Measurements from ENCODE around the gene BHLHA9.
"Not testable (repeated sequence)": the region's sequence is repeated elsewhere in the genome, so short reads cannot be mapped to it uniquely, and the experiment has no call there.

Gene BHLHA9

GRCh38 chr17:1304962-1305563, 34.8 kb downstream of the BHLHA9 start:
- H3K9ac ChIP-seq, result no peak overlapping the region
- no peak overlapping the region for H3K4me2 ChIP-seq (ENCODE audit: low read length)
- no peak overlapping the region for H3K27ac ChIP-seq
- no peak overlapping the region for H2AFZ ChIP-seq
- H3K4me3 ChIP-seq (ENCODE audit: low read depth, low read length), result no peak overlapping the region
- no peaks in the 10 kb centered on the region for H3K9me3 ChIP-seq (ENCODE audit: control insufficient read depth, low read length)
- no peaks in the 10 kb centered on the region for H3K36me3 ChIP-seq (ENCODE audit: control insufficient read depth, insufficient read depth, low read length)
- H3K27me3 ChIP-seq (ENCODE audit: control insufficient read depth, insufficient read depth, low read length), result no peaks in the 10 kb centered on the region
- TF ChIP-seq CTCF (IDR thresholded peaks at IDR 0.05), result no peak
- H3K79me2 ChIP-seq, result no peaks in the 10 kb centered on the region
- no peaks in the 10 kb centered on the region for H3K4me1 ChIP-seq

GRCh38 chr17:1307829-1308228, 37.6 kb downstream of the BHLHA9 start:
- not testable (repeated sequence) for H3K4me1 ChIP-seq; H3K27ac ChIP-seq; H3K4me3 ChIP-seq (ENCODE audit: low read depth, low read length); H3K9me3 ChIP-seq (ENCODE audit: control insufficient read depth, low read length); H3K4me2 ChIP-seq (ENCODE audit: low read length); H3K27me3 ChIP-seq (ENCODE audit: control insufficient read depth, insufficient read depth, low read length); H3K79me2 ChIP-seq; H3K9ac ChIP-seq; H3K36me3 ChIP-seq (ENCODE audit: control insufficient read depth, insufficient read depth, low read length); H2AFZ ChIP-seq

DNA sequence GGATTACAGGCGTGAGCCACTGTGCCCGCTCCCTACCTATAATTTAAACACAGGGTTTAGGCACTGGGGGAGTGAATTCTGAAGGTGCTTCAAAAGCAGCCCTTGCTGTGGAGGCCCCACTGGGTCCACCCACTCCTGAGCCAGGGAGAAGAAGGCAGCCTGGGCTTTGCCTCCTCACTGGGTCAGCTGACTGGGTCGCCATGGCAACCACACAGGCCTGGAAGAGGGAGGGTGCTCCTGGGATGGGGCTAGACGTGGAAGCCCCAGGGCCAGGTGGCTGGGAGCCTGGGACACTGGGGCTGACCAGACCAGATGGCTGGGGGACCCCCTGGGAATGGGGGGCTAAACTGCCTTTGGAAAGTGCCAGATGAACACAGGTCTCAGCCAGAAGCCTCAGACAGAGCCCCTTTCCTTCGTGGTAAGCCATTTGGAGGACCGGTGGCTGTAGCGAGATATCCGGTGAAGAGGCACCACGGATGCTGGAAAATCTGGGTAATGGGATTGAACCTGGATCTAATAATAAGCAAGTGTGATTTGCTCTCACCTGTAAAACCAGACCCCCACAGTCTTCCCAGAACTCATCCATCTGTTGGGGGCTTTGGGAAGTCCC, 42.1 kb downstream of the BHLHA9 start:
- no peak overlapping the region for H2AFZ ChIP-seq
- H3K27me3 ChIP-seq (ENCODE audit: control insufficient read depth, insufficient read depth, low read length), result no peaks in the 10 kb centered on the region
- H3K27ac ChIP-seq, result no peak overlapping the region
- no peaks in the 10 kb centered on the region for H3K79me2 ChIP-seq
- TF ChIP-seq CTCF (IDR thresholded peaks at IDR 0.05), result no peak
- H3K4me1 ChIP-seq, result no peaks in the 10 kb centered on the region
- H3K9me3 ChIP-seq (ENCODE audit: control insufficient read depth, low read length), result no peaks in the 10 kb centered on the region
- H3K9ac ChIP-seq, result no peak overlapping the region
- no peak overlapping the region for H3K4me2 ChIP-seq (ENCODE audit: low read length)
- H3K36me3 ChIP-seq (ENCODE audit: control insufficient read depth, insufficient read depth, low read length), result no peaks in the 10 kb centered on the region
- no peak overlapping the region for H3K4me3 ChIP-seq (ENCODE audit: low read depth, low read length)

DNA sequence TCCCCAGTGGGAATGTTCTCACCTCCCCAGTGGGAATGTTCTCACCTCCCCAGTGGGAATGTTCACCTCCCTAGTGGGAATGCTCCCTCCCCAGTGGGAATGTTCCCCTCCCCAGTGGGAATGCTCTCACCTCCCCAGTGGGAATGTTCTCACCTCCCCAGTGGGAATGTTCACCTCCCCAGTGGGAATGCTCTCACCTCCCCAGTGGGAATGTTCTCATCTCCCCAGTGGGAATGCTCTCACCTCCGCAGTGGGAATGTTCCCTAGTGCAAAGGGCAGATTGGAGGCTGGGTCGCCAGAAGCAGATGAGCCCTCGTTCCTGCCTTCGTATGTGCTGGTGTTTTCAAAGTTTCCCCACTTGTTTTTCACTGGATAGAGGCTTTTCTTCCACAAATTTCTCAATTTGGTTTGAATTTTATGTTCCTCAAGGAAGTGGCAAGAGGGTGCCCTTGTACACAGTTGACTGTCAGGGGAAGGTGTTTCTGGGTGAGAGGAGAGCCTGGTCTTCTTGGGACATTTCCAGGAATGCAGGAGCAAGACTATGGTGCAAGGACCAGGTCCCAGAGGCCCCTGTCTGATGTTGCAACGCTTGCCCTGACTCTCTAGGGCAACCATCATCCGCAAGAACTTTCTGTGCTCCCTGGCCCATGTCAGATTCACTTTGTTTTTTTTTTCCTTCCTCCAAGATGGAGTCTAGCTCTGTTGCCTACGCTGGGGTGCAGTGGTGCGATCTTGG, 43.2 kb downstream of the BHLHA9 start:
- Histone ChIP-seq H3K4me1 (no peaks in the 10 kb centered on the region), H2AFZ (no peak overlapping the region), H3K9ac (no peak overlapping the region), H3K4me2 (ENCODE audit: low read length) (no peak overlapping the region), H3K36me3 (ENCODE audit: control insufficient read depth, insufficient read depth, low read length) (no peaks in the 10 kb centered on the region), H3K27ac (no peak overlapping the region), H3K4me3 (ENCODE audit: low read depth, low read length) (no peak overlapping the region), H3K9me3 (ENCODE audit: control insufficient read depth, low read length) (no peaks in the 10 kb centered on the region), H3K27me3 (ENCODE audit: control insufficient read depth, insufficient read depth, low read length) (no peaks in the 10 kb centered on the region), H3K79me2 (no peaks in the 10 kb centered on the region)
- TF ChIP-seq CTCF (IDR thresholded peaks at IDR 0.05), result no peak

DNA sequence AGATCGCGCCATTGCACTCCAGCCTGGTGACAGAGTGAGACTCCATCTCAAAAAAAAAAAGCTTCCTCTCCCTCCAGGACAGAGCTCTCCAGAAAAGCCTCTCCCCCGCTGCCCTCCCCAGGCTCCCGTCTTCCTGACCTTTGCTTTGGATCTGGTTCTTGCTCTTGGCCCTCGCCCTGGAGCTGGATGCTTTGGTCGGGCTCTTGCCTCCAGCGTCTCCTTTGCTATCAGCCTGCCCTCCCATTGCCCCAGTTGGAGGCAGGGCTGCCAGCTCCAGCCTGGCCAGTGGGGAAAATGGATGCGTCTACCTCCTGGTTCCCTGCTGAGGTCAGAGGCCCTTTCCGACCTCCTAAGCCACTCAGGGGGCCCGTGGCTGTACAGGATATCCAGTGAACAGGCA, 45.2 kb downstream of the BHLHA9 start:
- Histone ChIP-seq H3K9me3 (ENCODE audit: control insufficient read depth, low read length) (no peaks in the 10 kb centered on the region), H3K27ac (no peak overlapping the region), H3K4me2 (ENCODE audit: low read length) (no peak overlapping the region), H3K4me1 (no peaks in the 10 kb centered on the region), H3K27me3 (ENCODE audit: control insufficient read depth, insufficient read depth, low read length) (no peaks in the 10 kb centered on the region), H2AFZ (no peak overlapping the region), H3K36me3 (ENCODE audit: control insufficient read depth, insufficient read depth, low read length) (no peaks in the 10 kb centered on the region), H3K79me2 (no peaks in the 10 kb centered on the region), H3K9ac (no peak overlapping the region), H3K4me3 (ENCODE audit: low read depth, low read length) (no peak overlapping the region)
- no peak for TF ChIP-seq CTCF (IDR thresholded peaks at IDR 0.05)
